Mesothelial cell of epicardium (in vitro differentiated cells): ENCODE measurements around the gene HECW1. TPM values are rescaled to one million over a fixed set of nuclear protein-coding genes. Genes with fewer than 3 reads are reported as not detected.

ENCODE experiments used
- DNase-seq, 2 experiments: peaks; one replicate each; pipeline ENCODE4 v3.0.0; 2021; ENCODE audit warnings: low spot score in 2 of 2; ENCODE audit not compliant: unreplicated experiment in 2 of 2
- H3K27ac Mint-ChIP-seq: 2 replicates; pipeline ENCODE4 v1.8.0; 2021; ENCODE audit warnings: mixed read lengths
- H3K27me3 Mint-ChIP-seq: 2 replicates; pipeline ENCODE4 v1.8.0; 2021; ENCODE audit warnings: low read depth, mixed read lengths
- H3K36me3 Mint-ChIP-seq: 2 replicates; pipeline ENCODE4 v1.8.0; 2021; ENCODE audit warnings: mixed read lengths
- H3K4me1 Mint-ChIP-seq: 2 replicates; pipeline ENCODE4 v1.8.0; 2021; ENCODE audit warnings: mixed read lengths
- H3K4me3 Mint-ChIP-seq: 2 replicates; pipeline ENCODE4 v1.8.0; 2021; ENCODE audit warnings: mild to moderate bottlenecking, moderate library complexity, mixed read lengths
- H3K9me3 Mint-ChIP-seq: 2 replicates; pipeline ENCODE4 v1.8.0; 2021; ENCODE audit warnings: mixed read lengths
- CTCF ChIP-seq: fragments of 200-600 bp; sonication (generic); IDR thresholded peaks from one replicate; pipeline ENCODE4 v1.5.0; 2021; ENCODE audit warnings: antibody characterized with exemption; ENCODE audit not compliant: unreplicated experiment
- total RNA-seq: library from RNA; stranded (reverse); gene quantifications from 3 replicates; pipeline ENCODE4 v1.2.1, GENCODE V29; 2021

The HECW1 gene
- total RNA-seq, 1 donor from 2014 or later: 1.4 TPM

GRCh38 chr7:43198599-43199090 is 86.2 kb downstream of the HECW1 start:
- Mint-ChIP-seq H3K27ac (no peak overlapping the region), H3K27me3 (peaks cover 3% of the 10 kb centered on the region), H3K36me3 (no peaks in the 10 kb centered on the region), H3K4me1 (peaks cover 13% of the 10 kb centered on the region), H3K9me3 (no peaks in the 10 kb centered on the region), H3K4me3 (no peak overlapping the region)
- no peak for TF ChIP-seq CTCF
- no peak for DNase-seq

DNA sequence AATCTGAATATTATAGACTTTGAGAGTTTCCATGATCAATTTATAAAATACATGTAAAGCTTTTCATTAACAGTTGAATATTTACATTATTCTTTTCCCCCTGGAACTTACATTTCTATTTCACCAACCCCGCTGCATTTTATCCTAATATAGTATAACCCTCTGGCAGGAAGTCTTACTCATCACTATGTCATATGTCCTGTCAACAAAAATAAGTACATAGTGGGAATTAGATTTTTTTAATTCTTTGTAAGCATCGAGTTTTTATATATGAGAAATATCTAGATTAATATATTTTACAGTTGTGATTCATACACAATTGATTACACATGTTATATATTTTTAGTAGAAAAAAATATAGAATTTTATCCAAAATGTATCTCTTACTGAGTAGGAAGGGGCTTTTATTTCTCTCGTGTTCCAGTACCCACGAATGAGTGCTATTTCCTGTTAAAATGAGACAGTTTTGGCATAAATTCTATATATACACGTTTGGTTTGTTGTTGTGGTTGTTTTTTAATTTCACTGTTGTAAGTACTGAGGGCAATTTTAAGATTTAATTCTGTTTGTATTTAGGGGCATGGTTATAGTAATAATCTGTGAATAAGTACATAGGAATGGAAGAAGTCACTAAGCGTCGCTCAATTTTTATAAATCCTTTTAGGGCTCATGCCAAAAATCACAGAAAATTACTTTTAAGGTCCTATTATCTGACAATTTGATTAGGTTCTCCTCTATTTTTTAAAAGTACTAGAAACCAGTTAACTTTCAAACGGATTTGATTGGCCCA is 87.1 kb downstream of the HECW1 start:
- Mint-ChIP-seq H3K4me1 (peaks cover 5% of the 10 kb centered on the region), H3K27ac (no peak overlapping the region), H3K4me3 (no peak overlapping the region), H3K9me3 (no peaks in the 10 kb centered on the region), H3K27me3 (peaks cover 3% of the 10 kb centered on the region), H3K36me3 (no peaks in the 10 kb centered on the region)
- TF ChIP-seq CTCF: no peak
- no peak for DNase-seq

GRCh38 chr7:43201912-43202311 is 89.5 kb downstream of the HECW1 start:
- H3K27ac Mint-ChIP-seq: no peak overlapping the region
- no peak for TF ChIP-seq CTCF
- no peak overlapping the region for H3K4me3 Mint-ChIP-seq
- DNase-seq: no peak
- H3K4me1 Mint-ChIP-seq: peaks cover 10% of the 10 kb centered on the region
- H3K36me3 Mint-ChIP-seq: no peaks in the 10 kb centered on the region
- no peaks in the 10 kb centered on the region for H3K9me3 Mint-ChIP-seq
- H3K27me3 Mint-ChIP-seq: peaks cover 3% of the 10 kb centered on the region

- Mint-ChIP-seq H3K4me3 (no peak overlapping the region), H3K9me3 (no peaks in the 10 kb centered on the region), H3K27me3 (peaks cover 3% of the 10 kb centered on the region), H3K4me1 (peaks cover 10% of the 10 kb centered on the region), H3K36me3 (no peaks in the 10 kb centered on the region), H3K27ac (no peak overlapping the region)
- TF ChIP-seq CTCF: no peak
- DNase-seq: no peak
These were observed 91.6 kb downstream of the HECW1 start for GRCh38 chr7:43204081-43204480.

DNA sequence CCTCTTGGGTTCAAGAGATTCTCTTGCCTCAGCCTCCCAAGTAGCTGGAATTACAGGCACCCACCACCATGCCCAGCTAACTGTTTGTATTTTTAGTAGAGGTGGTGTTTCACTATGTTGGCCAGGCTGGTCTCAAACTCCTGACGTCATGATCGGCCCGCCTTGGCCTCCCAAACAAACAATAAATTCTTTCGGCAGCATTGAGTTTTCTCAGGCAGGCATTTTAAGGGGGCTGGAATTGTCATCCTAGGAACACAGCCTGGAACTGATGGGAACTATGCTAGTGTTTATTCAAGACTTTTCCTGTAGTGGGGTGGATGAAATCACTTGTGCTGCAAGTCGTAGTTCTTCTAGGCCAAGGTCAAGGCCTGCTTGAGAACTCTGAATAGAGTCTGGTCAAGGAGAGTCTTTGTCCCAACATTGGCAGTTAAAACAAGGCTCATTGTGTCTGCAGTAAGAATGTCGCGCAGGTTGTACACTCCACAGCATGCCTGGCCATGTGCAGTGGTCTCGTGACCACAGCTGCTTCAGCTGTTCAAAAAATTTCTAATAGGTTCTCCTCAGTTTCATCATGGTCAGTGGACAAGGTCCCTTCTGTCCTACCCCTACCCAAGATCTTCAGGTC is 92.8 kb downstream of the HECW1 start:
- Mint-ChIP-seq H3K36me3 (no peaks in the 10 kb centered on the region), H3K4me3 (no peak overlapping the region), H3K9me3 (no peaks in the 10 kb centered on the region), H3K27ac (no peak overlapping the region), H3K4me1 (peaks cover 8% of the 10 kb centered on the region), H3K27me3 (peaks cover 3% of the 10 kb centered on the region)
- DNase-seq: no peak
- TF ChIP-seq CTCF: no peak
